Measurements from ENCODE around the gene STX1B.
A peak's percentile ranks its signal among the peaks of the same experiment; 100 is the strongest.
"Not testable (repeated sequence)": the region's sequence is repeated elsewhere in the genome, so short reads cannot be mapped to it uniquely, and the experiment has no call there.

STX1B gene

GRCh38 chr16:31013292-31013691, 2.9 kb upstream of the STX1B start:
- DNase-seq (ENCODE audit: low read depth) = not testable (repeated sequence)

GRCh38 chr16:31011815-31012214, 1.4 kb upstream of the STX1B start:
- not testable (repeated sequence) for DNase-seq (ENCODE audit: low read depth)

- no peak for DNase-seq (ENCODE audit: low read depth)
Measured at GRCh38 chr16:31009894-31010584, 399 bp downstream of the STX1B start.

- no peak for DNase-seq (ENCODE audit: low read depth)
Measured at GRCh38 chr16:31009120-31009519, 1.3 kb downstream of the STX1B start.

- DNase-seq (ENCODE audit: low read depth) = no peak
Measured at GRCh38 chr16:31008551-31008950, 1.9 kb downstream of the STX1B start.

- DNase-seq (ENCODE audit: low read depth) = no peak
Measured at GRCh38 chr16:31008149-31008548, 2.3 kb downstream of the STX1B start.

GRCh38 chr16:31007684-31008083, 2.8 kb downstream of the STX1B start:
- DNase-seq (ENCODE audit: low read depth) = no peak

GRCh38 chr16:31006589-31006988, 3.8 kb downstream of the STX1B start:
- DNase-seq (ENCODE audit: low read depth) = no peak

GRCh38 chr16:31006086-31006385, 4.4 kb downstream of the STX1B start:
- DNase-seq (ENCODE audit: low read depth) = no peak

- no peak for DNase-seq (ENCODE audit: low read depth)
Measured at GRCh38 chr16:31005350-31006085, 4.9 kb downstream of the STX1B start.

GRCh38 chr16:31004658-31005057, 5.8 kb downstream of the STX1B start:
- DNase-seq (ENCODE audit: low read depth) = no peak

GRCh38 chr16:31003744-31004143, 6.7 kb downstream of the STX1B start:
- DNase-seq (ENCODE audit: low read depth) = no peak

GRCh38 chr16:31002862-31003341, 7.5 kb downstream of the STX1B start:
- no peak for DNase-seq (ENCODE audit: low read depth)

GRCh38 chr16:31002250-31002700, 8.2 kb downstream of the STX1B start:
- DNase-seq (ENCODE audit: low read depth) = no peak

- no peak for DNase-seq (ENCODE audit: low read depth)
Measured at GRCh38 chr16:31001507-31002249, 8.8 kb downstream of the STX1B start.

- DNase-seq (ENCODE audit: low read depth) = no peak
Measured at GRCh38 chr16:31000671-31001382, 9.6 kb downstream of the STX1B start.

GRCh38 chr16:30998852-30999761, 11.3 kb downstream of the STX1B start:
- DNase-seq (ENCODE audit: low read depth) = no peak

- no peak for DNase-seq (ENCODE audit: low read depth)
Measured at GRCh38 chr16:30997725-30998711, 12.4 kb downstream of the STX1B start.

GRCh38 chr16:30996985-30997724, 13.3 kb downstream of the STX1B start:
- peak; percentile 67 for DNase-seq (ENCODE audit: low read depth)
